Stimulated activated CD8-positive, alpha-beta memory T cell treated with anti-CD3 and anti-CD28 coated beads, Interleukin-12 subunit alpha, Interleukin-12 subunit beta, amount 100 ng/mL, for 24 hours (primary cell): Measurements from ENCODE around the gene MAPRE2.
A peak's percentile ranks its signal among the peaks of the same experiment; 100 is the strongest.

Source experiments
- DNase-seq: peaks from one replicate; pipeline ENCODE4 v3.0.0-alpha.2; 2020; ENCODE audit errors: extremely low read depth

The MAPRE2 gene

GRCh38 chr18:35040988-35041814, at the start of gene MAPRE2:
Gene MAPRE2, plus strand, starts transcription at chr18:35041413. Its CDS starts 127 bp downstream, at chr18:35041540.
- peak; percentile 98 for DNase-seq

GRCh38 chr18:34991561-34991960, 49.7 kb upstream of the MAPRE2 start:
- DNase-seq: no peak

GRCh38 chr18:34993289-34993688, 47.9 kb upstream of the MAPRE2 start:
- no peak for DNase-seq

- no peak for DNase-seq
Measured at GRCh38 chr18:34995746-34996145, 45.5 kb upstream of the MAPRE2 start.

- DNase-seq: no peak
Measured at GRCh38 chr18:34998661-34999060, 42.6 kb upstream of the MAPRE2 start.

- no peak for DNase-seq
Measured at GRCh38 chr18:34999756-35000289, 41.4 kb upstream of the MAPRE2 start.

- DNase-seq: no peak
Measured at GRCh38 chr18:35000457-35000856, 40.8 kb upstream of the MAPRE2 start.

GRCh38 chr18:35002120-35002519, 39.1 kb upstream of the MAPRE2 start:
- no peak for DNase-seq

- DNase-seq: no peak
Measured at GRCh38 chr18:35005963-35006577, 35.1 kb upstream of the MAPRE2 start.

GRCh38 chr18:35010156-35010555, 31.1 kb upstream of the MAPRE2 start:
- no peak for DNase-seq

GRCh38 chr18:35010993-35011392, 30.2 kb upstream of the MAPRE2 start:
- DNase-seq: no peak

- DNase-seq: no peak
Measured at GRCh38 chr18:35019933-35020332, 21.3 kb upstream of the MAPRE2 start.

- DNase-seq: no peak
Measured at GRCh38 chr18:35022426-35023001, 18.7 kb upstream of the MAPRE2 start.

GRCh38 chr18:35024196-35024595, 17.0 kb upstream of the MAPRE2 start:
- DNase-seq: no peak

- no peak for DNase-seq
Measured at GRCh38 chr18:35024965-35025364, 16.2 kb upstream of the MAPRE2 start.

- no peak for DNase-seq
Measured at GRCh38 chr18:35026407-35027061, 14.7 kb upstream of the MAPRE2 start.

- no peak for DNase-seq
Measured at GRCh38 chr18:35027206-35027605, 14.0 kb upstream of the MAPRE2 start.

- DNase-seq: no peak
Measured at GRCh38 chr18:35028536-35028935, 12.7 kb upstream of the MAPRE2 start.

GRCh38 chr18:35029103-35029502, 12.1 kb upstream of the MAPRE2 start:
- DNase-seq: no peak

- DNase-seq: no peak
Measured at GRCh38 chr18:35029770-35030169, 11.4 kb upstream of the MAPRE2 start.

- no peak for DNase-seq
Measured at GRCh38 chr18:35030277-35030989, 10.8 kb upstream of the MAPRE2 start.

GRCh38 chr18:35032113-35032512, 9.1 kb upstream of the MAPRE2 start:
- no peak for DNase-seq
